CD4-positive, alpha-beta T cell (primary cell): Measurements from ENCODE around the gene TTC27. TPM values are rescaled to one million over a fixed set of nuclear protein-coding genes. Genes with fewer than 3 reads are reported as not detected.

Experiments
- ATAC-seq: fragments of 200-7000 bp; cut with Tn5 transposase; one replicate; pipeline ENCODE4 v1.10.0; 2022; ENCODE audit warnings: mild to moderate bottlenecking; ENCODE audit not compliant: poor library complexity
- CTCF ChIA-PET: fragments of 350-600 bp; sonication (Branson Sonifier 250); formaldehyde crosslinking; loops from one replicate; lab custom pipeline; 2021; ENCODE audit warnings: antibody characterized with exemption, inconsistent platforms; lab: Charles Lee
- POLR2A ChIA-PET: fragments of 350-600 bp; sonication (Branson Sonifier 250); formaldehyde crosslinking; loops from one replicate; lab custom pipeline; 2021; ENCODE audit warnings: antibody characterized with exemption, inconsistent platforms; lab: Charles Lee
- DNase-seq, 14 experiments: peaks; one replicate each; pipeline ENCODE4 v3.0.0-alpha.2; 2013 to 2020; ENCODE audit warnings: mixed read lengths in 2 of 14
- H3K27ac ChIP-seq, 2 donors: one replicate each; pipeline versions ENCODE4 v1.5.1 to v1.7.0; 2013; ENCODE audit warnings: low read length in 2 of 2, low read depth in 1 of 2, mild to moderate bottlenecking in 1 of 2
- H3K27me3 ChIP-seq, 2 experiments: 1 replicate in 1 of 2; 2 replicates in 1 of 2; pipeline versions ENCODE4 v1.6.1 to v1.7.0; 2013; ENCODE audit warnings: low read length in 2 of 2, control low read depth in 1 of 2, mild to moderate bottlenecking in 1 of 2, moderate library complexity in 1 of 2; ENCODE audit not compliant: insufficient read depth in 2 of 2, control insufficient read depth in 1 of 2
- H3K36me3 ChIP-seq: one replicate; pipeline ENCODE4 v1.6.1; 2013; ENCODE audit warnings: low read length, control low read depth; ENCODE audit not compliant: insufficient read depth
- H3K4me1 ChIP-seq: one replicate; pipeline ENCODE4 v1.6.1; 2013; ENCODE audit warnings: low read length, control low read depth; ENCODE audit not compliant: insufficient read depth
- H3K4me3 ChIP-seq: one replicate; pipeline ENCODE4 v1.5.1; 2013; ENCODE audit warnings: mild to moderate bottlenecking, low read length, moderate library complexity
- H3K9me3 ChIP-seq, 2 experiments: 1 replicate in 1 of 2; 2 replicates in 1 of 2; pipeline versions ENCODE4 v1.6.1 to v1.7.0; 2013; ENCODE audit warnings: low read length in 2 of 2, mild to moderate bottlenecking in 2 of 2, control low read depth in 1 of 2, moderate library complexity in 1 of 2; ENCODE audit not compliant: control insufficient read depth in 1 of 2, insufficient read depth in 1 of 2
- H3K27ac Mint-ChIP-seq: one replicate; pipeline ENCODE4 v1.8.0; 2020; ENCODE audit warnings: mixed read lengths
- H3K27me3 Mint-ChIP-seq: one replicate; pipeline ENCODE4 v1.8.0; 2021; ENCODE audit warnings: mixed read lengths
- H3K36me3 Mint-ChIP-seq: one replicate; pipeline ENCODE4 v1.8.0; 2021; ENCODE audit warnings: low read depth, mixed read lengths
- H3K4me1 Mint-ChIP-seq: one replicate; pipeline ENCODE4 v1.8.0; 2021; ENCODE audit warnings: low read depth, mixed read lengths
- H3K4me3 Mint-ChIP-seq: one replicate; pipeline ENCODE4 v1.8.0; 2020; ENCODE audit warnings: mild to moderate bottlenecking, mixed read lengths
- H3K9me3 Mint-ChIP-seq: one replicate; pipeline ENCODE4 v1.8.0; 2020; ENCODE audit warnings: mixed read lengths
- intact Hi-C, 2 experiments: fragments of 100-400 bp; cut with DNase I in 1 of 2; cut with micrococcal nuclease in 1 of 2; formaldehyde crosslinking; loops; one replicate each; pipeline versions ENCODE4 v1.15.1 to v1.9.0; 2023 to 2025; cut with DNase I, micrococcal nuclease
- total RNA-seq, 174 experiments: library from RNA in 2 of 174; stranded (reverse) in 2 of 174; gene quantifications; one replicate each; pipeline ENCODE4 v1.2.3 and lab custom pipeline; 2021 to 2026
- TF ChIP-seq, protein P1 (sequence below): fragments of 200-600 bp; IDR thresholded peaks from one replicate; pipeline ENCODE4 v1.8.0; 2022; ENCODE audit warnings: antibody characterized with exemption, mild to moderate bottlenecking

The TTC27 gene
- total RNA-seq, 2 experiments from 2014 or later: 11.6 to 17.6 TPM

DNA sequence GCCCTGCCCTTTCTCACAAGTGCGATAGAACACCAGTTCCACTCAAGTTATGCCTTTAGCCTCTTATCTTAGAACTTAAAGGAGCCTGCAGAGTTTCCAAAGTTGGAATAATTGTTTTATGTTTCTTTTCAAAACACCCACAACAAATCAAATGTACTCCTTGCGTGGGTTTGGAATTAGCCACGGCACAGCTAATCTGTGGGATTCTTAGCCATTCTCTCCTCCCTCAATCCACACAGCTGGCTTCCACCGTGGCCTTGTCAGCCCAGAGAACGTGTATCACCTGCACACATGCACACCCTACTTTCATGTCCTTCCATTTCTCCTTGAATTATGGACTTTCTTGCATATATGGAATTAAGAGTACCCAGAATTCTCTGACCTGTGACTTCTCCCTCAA is 183.8 kb downstream of the TTC27 start:
- no peaks in the 10 kb centered on the region for H3K27me3 Mint-ChIP-seq
- H3K36me3 ChIP-seq: peaks cover 18% of the 10 kb centered on the region
- TF ChIP-seq, protein P1, sequence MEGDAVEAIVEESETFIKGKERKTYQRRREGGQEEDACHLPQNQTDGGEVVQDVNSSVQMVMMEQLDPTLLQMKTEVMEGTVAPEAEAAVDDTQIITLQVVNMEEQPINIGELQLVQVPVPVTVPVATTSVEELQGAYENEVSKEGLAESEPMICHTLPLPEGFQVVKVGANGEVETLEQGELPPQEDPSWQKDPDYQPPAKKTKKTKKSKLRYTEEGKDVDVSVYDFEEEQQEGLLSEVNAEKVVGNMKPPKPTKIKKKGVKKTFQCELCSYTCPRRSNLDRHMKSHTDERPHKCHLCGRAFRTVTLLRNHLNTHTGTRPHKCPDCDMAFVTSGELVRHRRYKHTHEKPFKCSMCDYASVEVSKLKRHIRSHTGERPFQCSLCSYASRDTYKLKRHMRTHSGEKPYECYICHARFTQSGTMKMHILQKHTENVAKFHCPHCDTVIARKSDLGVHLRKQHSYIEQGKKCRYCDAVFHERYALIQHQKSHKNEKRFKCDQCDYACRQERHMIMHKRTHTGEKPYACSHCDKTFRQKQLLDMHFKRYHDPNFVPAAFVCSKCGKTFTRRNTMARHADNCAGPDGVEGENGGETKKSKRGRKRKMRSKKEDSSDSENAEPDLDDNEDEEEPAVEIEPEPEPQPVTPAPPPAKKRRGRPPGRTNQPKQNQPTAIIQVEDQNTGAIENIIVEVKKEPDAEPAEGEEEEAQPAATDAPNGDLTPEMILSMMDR: no peak
- H3K9me3 ChIP-seq: no peaks in the 10 kb centered on the region
- no peaks in the 10 kb centered on the region for H3K4me1 Mint-ChIP-seq
- no peaks in the 10 kb centered on the region for H3K9me3 Mint-ChIP-seq
- no peaks in the 10 kb centered on the region for H3K27me3 ChIP-seq
- CTCF ChIA-PET: no interaction called here
- no peak overlapping the region for H3K4me3 Mint-ChIP-seq
- no peak overlapping the region for H3K27ac Mint-ChIP-seq
- H3K27ac ChIP-seq: no peak overlapping the region
- H3K4me1 ChIP-seq: no peaks in the 10 kb centered on the region
- DNase-seq (no peak), ATAC-seq (no peak)
- H3K36me3 Mint-ChIP-seq: peaks cover 81% of the 10 kb centered on the region
- POLR2A ChIA-PET: no interaction called here
- intact Hi-C loops: no loop called here
- no peak overlapping the region for H3K4me3 ChIP-seq

DNA sequence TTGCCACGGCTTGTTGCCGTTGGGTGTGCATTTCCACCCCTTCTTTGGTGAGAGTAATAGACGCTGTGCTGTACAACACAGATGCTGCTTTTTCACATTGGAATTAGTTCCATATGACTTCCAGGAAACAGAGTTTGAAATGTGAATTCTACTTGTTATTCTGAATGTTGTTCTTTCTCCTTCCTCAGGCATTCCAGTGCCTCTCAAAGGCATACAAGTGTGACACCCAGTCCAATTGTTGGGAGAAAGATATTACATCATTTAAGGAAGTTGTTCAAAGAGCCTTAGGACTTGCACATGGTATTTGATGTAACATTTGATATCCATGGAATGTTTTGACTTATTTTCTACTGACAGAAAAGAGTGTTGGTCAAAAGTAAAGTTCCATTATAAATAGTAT is 184.5 kb downstream of the TTC27 start:
- ChIA-PET POLR2A (no interaction called here), CTCF (no interaction called here)
- Histone ChIP-seq H3K27ac (no peak overlapping the region), H3K36me3 (peaks cover 18% of the 10 kb centered on the region), H3K4me1 (no peaks in the 10 kb centered on the region), H3K27me3 (no peaks in the 10 kb centered on the region), H3K4me3 (no peak overlapping the region), H3K9me3 (no peaks in the 10 kb centered on the region)
- H3K9me3 Mint-ChIP-seq: no peaks in the 10 kb centered on the region
- ATAC-seq (no peak), DNase-seq (no peak)
- H3K4me1 Mint-ChIP-seq: no peaks in the 10 kb centered on the region
- no peak overlapping the region for H3K27ac Mint-ChIP-seq
- TF ChIP-seq, protein P1: no peak
- peaks cover 87% of the 10 kb centered on the region for H3K36me3 Mint-ChIP-seq
- no peaks in the 10 kb centered on the region for H3K27me3 Mint-ChIP-seq
- intact Hi-C loops: no loop called here
- no peak overlapping the region for H3K4me3 Mint-ChIP-seq

DNA sequence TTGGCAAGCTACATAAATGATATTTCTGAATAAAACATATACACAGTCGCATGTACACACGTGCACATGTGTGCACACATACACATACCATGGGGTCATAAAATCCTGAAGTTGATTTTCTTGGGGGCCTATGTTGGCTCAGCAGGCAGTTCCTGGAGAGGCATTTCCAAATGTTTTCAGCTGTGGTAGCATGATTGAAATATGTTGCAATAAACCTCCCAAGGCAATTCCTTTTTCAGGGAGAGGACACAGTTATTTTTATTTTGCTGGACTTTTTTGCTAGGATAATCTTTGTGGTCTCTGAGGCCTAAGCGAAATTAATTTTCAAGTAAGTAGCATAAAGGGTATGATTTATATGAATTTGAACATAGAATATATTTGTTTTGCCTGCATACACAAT is 192.2 kb downstream of the TTC27 start:
- no peak for DNase-seq
- Histone ChIP-seq H3K27ac (no peak overlapping the region), H3K4me1 (no peaks in the 10 kb centered on the region), H3K27me3 (no peaks in the 10 kb centered on the region), H3K9me3 (no peaks in the 10 kb centered on the region), H3K36me3 (peaks cover 19% of the 10 kb centered on the region), H3K4me3 (no peak overlapping the region)
- ChIA-PET CTCF (interaction anchor here (0.6 kb wide), 1 partner anchor 28 kb away, joined by 3 read pairs; no protein-coding TSS in a partner anchor), POLR2A (no interaction called here)
- Mint-ChIP-seq H3K4me3 (no peak overlapping the region), H3K4me1 (no peaks in the 10 kb centered on the region), H3K27me3 (no peaks in the 10 kb centered on the region), H3K36me3 (peaks cover 69% of the 10 kb centered on the region), H3K9me3 (no peaks in the 10 kb centered on the region), H3K27ac (no peak overlapping the region)
- intact Hi-C loops: no loop called here
- no peak for ATAC-seq
- TF ChIP-seq, protein P1: no peak
